Cardiac fibroblast (primary cell): Measurements from ENCODE around the gene NMUR1.

Source experiments
- DNase-seq, 2 donors: peaks; one replicate each; pipeline versions ENCODE4 v3.0.0 to v3.0.0-alpha.2; 2010; ENCODE audit warnings: low read depth in 2 of 2
- H3K4me3 ChIP-seq, 2 donors: replicated peaks in 1 of 2; 1 replicate in 1 of 2; 2 replicates in 1 of 2; pipeline ENCODE4 v1.5.1; 2011; ENCODE audit warnings: low read depth in 2 of 2, low read length in 2 of 2, mild to moderate bottlenecking in 2 of 2, moderate library complexity in 1 of 2
- TF ChIP-seq, protein P1 (sequence below): IDR thresholded peaks from one replicate; pipeline ENCODE4 v1.5.1; 2011; ENCODE audit warnings: low read depth, mild to moderate bottlenecking, low read length, inconsistent platforms

The NMUR1 gene

DNA sequence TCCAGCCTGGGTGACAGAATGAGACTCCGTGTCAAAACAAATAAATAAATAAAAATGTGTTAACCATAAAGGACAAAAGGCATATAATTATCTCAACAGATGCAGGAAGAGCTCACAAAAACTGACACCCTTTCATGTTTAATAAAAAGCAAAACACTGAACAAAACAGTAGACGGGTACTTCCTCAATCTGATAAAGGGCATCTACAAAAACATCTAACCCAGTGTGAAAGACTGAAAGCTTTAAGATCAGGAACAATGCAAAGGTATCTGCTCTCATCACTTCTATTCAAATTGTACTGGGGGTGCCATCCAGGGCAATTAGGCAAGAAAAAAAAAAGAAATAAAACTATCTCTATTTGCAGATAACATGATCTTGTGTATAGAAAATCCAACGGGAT lies 54.3 kb downstream of the NMUR1 start:
- TF ChIP-seq, protein P1, sequence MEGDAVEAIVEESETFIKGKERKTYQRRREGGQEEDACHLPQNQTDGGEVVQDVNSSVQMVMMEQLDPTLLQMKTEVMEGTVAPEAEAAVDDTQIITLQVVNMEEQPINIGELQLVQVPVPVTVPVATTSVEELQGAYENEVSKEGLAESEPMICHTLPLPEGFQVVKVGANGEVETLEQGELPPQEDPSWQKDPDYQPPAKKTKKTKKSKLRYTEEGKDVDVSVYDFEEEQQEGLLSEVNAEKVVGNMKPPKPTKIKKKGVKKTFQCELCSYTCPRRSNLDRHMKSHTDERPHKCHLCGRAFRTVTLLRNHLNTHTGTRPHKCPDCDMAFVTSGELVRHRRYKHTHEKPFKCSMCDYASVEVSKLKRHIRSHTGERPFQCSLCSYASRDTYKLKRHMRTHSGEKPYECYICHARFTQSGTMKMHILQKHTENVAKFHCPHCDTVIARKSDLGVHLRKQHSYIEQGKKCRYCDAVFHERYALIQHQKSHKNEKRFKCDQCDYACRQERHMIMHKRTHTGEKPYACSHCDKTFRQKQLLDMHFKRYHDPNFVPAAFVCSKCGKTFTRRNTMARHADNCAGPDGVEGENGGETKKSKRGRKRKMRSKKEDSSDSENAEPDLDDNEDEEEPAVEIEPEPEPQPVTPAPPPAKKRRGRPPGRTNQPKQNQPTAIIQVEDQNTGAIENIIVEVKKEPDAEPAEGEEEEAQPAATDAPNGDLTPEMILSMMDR, result no peak
- no peak overlapping the region for H3K4me3 ChIP-seq
- DNase-seq, result no peak
